Activated CD8-positive, alpha-beta T cell treated with anti-CD3 and anti-CD28 coated beads for 36 hours (primary cell): ENCODE measurements around the gene DDX53. TPM values are rescaled to one million over a fixed set of nuclear protein-coding genes. Genes with fewer than 3 reads are reported as not detected.

ENCODE experiments used
- ATAC-seq: fragments of 200-7000 bp; cut with Tn5 transposase; one replicate; pipeline ENCODE4 v1.10.0; 2021; ENCODE audit warnings: mild to moderate bottlenecking, moderate library complexity
- CTCF ChIA-PET: fragments of 350-600 bp; sonication (Branson Sonifier 250); formaldehyde crosslinking; loops from one replicate; lab custom pipeline; 2021; ENCODE audit warnings: antibody characterized with exemption; lab: Charles Lee
- POLR2A ChIA-PET: fragments of 350-600 bp; sonication (Branson Sonifier 250); formaldehyde crosslinking; loops from one replicate; lab custom pipeline; 2021; ENCODE audit warnings: antibody characterized with exemption; lab: Charles Lee
- DNase-seq: peaks from one replicate; pipeline ENCODE4 v3.0.0-alpha.2; 2020
- H3K27ac Mint-ChIP-seq: one replicate; pipeline ENCODE4 v1.8.0; 2021; ENCODE audit warnings: mild to moderate bottlenecking, mixed read lengths
- H3K27me3 Mint-ChIP-seq: one replicate; pipeline ENCODE4 v1.8.0; 2021; ENCODE audit warnings: mixed read lengths
- H3K36me3 Mint-ChIP-seq: one replicate; pipeline ENCODE4 v1.8.0; 2021; ENCODE audit warnings: low read depth, mixed read lengths
- H3K4me1 Mint-ChIP-seq: one replicate; pipeline ENCODE4 v1.8.0; 2021; ENCODE audit warnings: low read depth, mixed read lengths
- H3K4me3 Mint-ChIP-seq: one replicate; pipeline ENCODE4 v1.8.0; 2021; ENCODE audit warnings: mild to moderate bottlenecking, moderate library complexity, mixed read lengths
- H3K9me3 Mint-ChIP-seq: one replicate; pipeline ENCODE4 v1.8.0; 2021; ENCODE audit warnings: mixed read lengths
- CTCF ChIP-seq: fragments of 200-600 bp; IDR thresholded peaks from one replicate; pipeline ENCODE4 v1.8.0; 2022; ENCODE audit warnings: antibody characterized with exemption, mild to moderate bottlenecking
- intact Hi-C: fragments of 100-400 bp; cut with micrococcal nuclease; formaldehyde crosslinking; loops from one replicate; pipeline ENCODE4 v1.10.0; 2022
- total RNA-seq, 2 experiments: library from RNA; stranded (reverse); gene quantifications; one replicate each; pipeline ENCODE4 v1.2.3, GENCODE V29; 2021

Gene DDX53
- total RNA-seq, 2 experiments from 2014 or later, result not detected

GRCh38 chrX:23035493-23035892 is 35.7 kb downstream of the DDX53 start:
- H3K27me3 Mint-ChIP-seq, result peaks cover 2% of the 10 kb centered on the region
- no peak overlapping the region for H3K4me3 Mint-ChIP-seq
- no peaks in the 10 kb centered on the region for H3K9me3 Mint-ChIP-seq
- ATAC-seq, result no peak
- ChIA-PET CTCF (no interaction called here), POLR2A (no interaction called here)
- no peak for DNase-seq
- intact Hi-C loops, result no loop called here
- H3K27ac Mint-ChIP-seq, result no peak overlapping the region
- H3K4me1 Mint-ChIP-seq, result no peaks in the 10 kb centered on the region
- no peaks in the 10 kb centered on the region for H3K36me3 Mint-ChIP-seq
- no peak for TF ChIP-seq CTCF

GRCh38 chrX:23046443-23046842 is 46.7 kb downstream of the DDX53 start:
- Mint-ChIP-seq H3K4me1 (no peaks in the 10 kb centered on the region), H3K27ac (no peak overlapping the region), H3K27me3 (no peaks in the 10 kb centered on the region), H3K9me3 (no peaks in the 10 kb centered on the region), H3K4me3 (no peak overlapping the region), H3K36me3 (no peaks in the 10 kb centered on the region)
- intact Hi-C loops, result no loop called here
- TF ChIP-seq CTCF, result no peak
- ChIA-PET POLR2A (no interaction called here), CTCF (no interaction called here)
- DNase-seq (no peak), ATAC-seq (no peak)

GRCh38 chrX:23048806-23049573 is 49.2 kb downstream of the DDX53 start:
- H3K27ac Mint-ChIP-seq, result no peak overlapping the region
- ChIA-PET POLR2A (no interaction called here), CTCF (no interaction called here)
- no peak overlapping the region for H3K4me3 Mint-ChIP-seq
- intact Hi-C loops, result no loop called here
- ATAC-seq (no peak), DNase-seq (no peak)
- H3K4me1 Mint-ChIP-seq, result no peaks in the 10 kb centered on the region
- H3K9me3 Mint-ChIP-seq, result no peaks in the 10 kb centered on the region
- no peak for TF ChIP-seq CTCF
- H3K36me3 Mint-ChIP-seq, result no peaks in the 10 kb centered on the region
- H3K27me3 Mint-ChIP-seq, result no peaks in the 10 kb centered on the region

GRCh38 chrX:23052324-23052723 is 52.6 kb downstream of the DDX53 start:
- no peaks in the 10 kb centered on the region for H3K4me1 Mint-ChIP-seq
- TF ChIP-seq CTCF, result no peak
- ChIA-PET CTCF (no interaction called here), POLR2A (no interaction called here)
- intact Hi-C loops, result no loop called here
- ATAC-seq, result no peak
- DNase-seq, result no peak
- H3K36me3 Mint-ChIP-seq, result no peaks in the 10 kb centered on the region
- H3K4me3 Mint-ChIP-seq, result no peak overlapping the region
- no peaks in the 10 kb centered on the region for H3K9me3 Mint-ChIP-seq
- no peak overlapping the region for H3K27ac Mint-ChIP-seq
- H3K27me3 Mint-ChIP-seq, result no peaks in the 10 kb centered on the region
